Spleen (tissue), 7 donors: ENCODE results near the gene WHRN.

Experiments
- CTCF ChIP-seq, 11 experiments: fragments of 200-600 bp in 7 of 11; fragments of 450-650 bp in 4 of 11; sonication (generic) in 4 of 11; IDR thresholded peaks in 8 of 11; conservative IDR thresholded peaks in 3 of 11; 1 replicate in 7 of 11; 2 replicates in 4 of 11; pipeline versions ENCODE4 v1.4.0 to v1.8.0; 2016 to 2021; ENCODE audit warnings: antibody characterized with exemption in 11 of 11, inconsistent platforms in 4 of 11, mild to moderate bottlenecking in 1 of 11
- POLR2AphosphoS5 ChIP-seq, 3 donors: sonication (generic); formaldehyde crosslinking; IDR thresholded peaks; one replicate each; pipeline ENCODE4 v1.5.1; 2017; ENCODE audit warnings: antibody characterized with exemption in 3 of 3
- donor health status: DM: no; HTN: no; CAD: no; lungs with moderate emphysema.
- donor health status: DM: no; HTN: no; CAD: no.
- donor health status: DM: no; HTN: no; CAD: no.

- no peak for TF ChIP-seq CTCF (IDR thresholded peaks at IDR 0.05 in 8 of 11, conservative IDR thresholded peaks at IDR 0.05 in 3 of 11)
- no peak for TF ChIP-seq POLR2AphosphoS5 (IDR thresholded peaks at IDR 0.05)
These were observed 26.8 kb downstream of the WHRN start for GRCh38 chr9:114478459-114478858.
